Suppressor macrophage treated with lipopolysaccharide for 1 hour (primary cell): ENCODE measurements around the gene SASH1.

Experiments used
- DNase-seq, 3 donors: peaks; one replicate each; pipeline ENCODE4 v3.0.0-alpha.2; 2020 to 2022

SASH1 gene

GRCh38 chr6:148596891-148597455 lies 254.3 kb downstream of the SASH1 start:
- DNase-seq = peak in 2 of 3 donors; percentile 18 to 21

DNA sequence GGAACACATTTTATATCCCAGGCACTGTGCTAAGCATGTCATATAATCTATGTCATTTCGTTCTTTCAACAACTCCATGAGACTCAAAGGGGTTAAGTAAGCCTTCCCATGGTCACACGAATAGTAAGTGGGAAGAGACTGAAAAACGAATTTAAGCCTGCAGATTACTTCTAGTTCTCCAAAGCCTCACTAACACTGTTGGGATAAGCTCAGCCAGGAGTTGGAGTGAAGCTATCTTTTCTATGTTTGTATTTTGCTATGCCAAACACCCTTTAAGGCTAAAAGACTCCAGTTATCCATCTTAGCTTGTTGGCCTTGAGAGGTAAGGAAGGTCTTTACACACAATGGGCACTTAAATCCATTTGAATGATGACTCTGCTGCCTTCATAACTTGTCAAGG lies 256.1 kb downstream of the SASH1 start:
- DNase-seq = no peak

DNA sequence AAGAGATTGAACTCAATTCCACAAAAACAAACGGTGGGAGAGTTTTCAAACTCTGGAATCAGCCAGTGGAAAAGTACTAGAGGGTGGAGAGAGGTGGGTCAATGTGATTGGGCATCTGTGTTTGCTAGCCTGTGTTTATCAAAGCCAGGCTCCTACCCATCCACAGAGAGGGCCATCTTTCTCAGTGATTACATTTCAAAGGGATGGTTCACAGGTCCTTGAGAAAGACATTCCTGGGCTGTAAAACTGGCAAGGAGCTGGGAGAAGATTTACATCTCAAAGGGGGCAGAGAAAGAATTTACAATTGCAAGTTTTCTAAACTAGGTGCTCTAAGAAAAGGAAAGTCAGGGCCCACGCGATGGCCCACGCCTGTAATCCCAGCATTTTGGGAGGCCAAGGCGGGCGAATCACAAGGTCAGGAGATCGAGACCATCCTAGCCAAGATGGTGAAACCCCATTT lies 257.4 kb downstream of the SASH1 start:
- DNase-seq = no peak
